ENCODE results near the gene ITGA1. TPM values are rescaled to one million over a fixed set of nuclear protein-coding genes. Genes with fewer than 3 reads are reported as not detected.
A peak's percentile ranks its signal among the peaks of the same experiment; 100 is the strongest.

The ITGA1 gene
- total RNA-seq, 2 donors from 2014 or later = 125 to 169 TPM

DNA sequence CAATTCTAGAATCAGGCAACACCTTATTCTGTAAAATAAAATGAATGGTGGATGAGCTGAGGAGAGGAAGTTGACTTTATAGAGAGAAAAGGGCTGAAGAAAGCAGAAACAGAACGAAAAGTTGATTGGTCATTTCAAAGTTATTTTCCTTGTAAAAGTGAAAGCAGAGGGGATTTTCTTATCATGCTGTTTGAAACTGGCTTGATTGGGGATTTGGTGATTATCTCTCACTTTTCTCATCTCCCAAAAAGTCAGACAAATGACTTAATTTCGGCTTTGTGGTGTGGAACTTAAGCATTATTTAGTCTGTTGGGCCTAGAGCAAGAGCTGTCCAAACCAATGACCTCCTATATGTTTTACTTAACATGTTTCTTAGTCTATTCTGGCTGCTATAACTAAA, 141.0 kb downstream of the ITGA1 start:
- DNase-seq (ENCODE audit: low spot score) (no peak), ATAC-seq (ENCODE audit: insufficient number of reproducible peaks, low FRiP score, low read depth) (no peak)
- Histone ChIP-seq H3K27me3 (replicated peaks; ENCODE audit: insufficient read depth) (no peaks in the 10 kb centered on the region), H3K4me1 (ENCODE audit: control insufficient read depth in 1 of 2, low read depth in 2 of 2) (no peaks in the 10 kb centered on the region), H3K4me3 (no peak overlapping the region), H3K27ac (no peak overlapping the region), H3K36me3 (peaks cover 20% of the 10 kb centered on the region), H3K9me3 (no peaks in the 10 kb centered on the region)
- TF ChIP-seq, protein P1, sequence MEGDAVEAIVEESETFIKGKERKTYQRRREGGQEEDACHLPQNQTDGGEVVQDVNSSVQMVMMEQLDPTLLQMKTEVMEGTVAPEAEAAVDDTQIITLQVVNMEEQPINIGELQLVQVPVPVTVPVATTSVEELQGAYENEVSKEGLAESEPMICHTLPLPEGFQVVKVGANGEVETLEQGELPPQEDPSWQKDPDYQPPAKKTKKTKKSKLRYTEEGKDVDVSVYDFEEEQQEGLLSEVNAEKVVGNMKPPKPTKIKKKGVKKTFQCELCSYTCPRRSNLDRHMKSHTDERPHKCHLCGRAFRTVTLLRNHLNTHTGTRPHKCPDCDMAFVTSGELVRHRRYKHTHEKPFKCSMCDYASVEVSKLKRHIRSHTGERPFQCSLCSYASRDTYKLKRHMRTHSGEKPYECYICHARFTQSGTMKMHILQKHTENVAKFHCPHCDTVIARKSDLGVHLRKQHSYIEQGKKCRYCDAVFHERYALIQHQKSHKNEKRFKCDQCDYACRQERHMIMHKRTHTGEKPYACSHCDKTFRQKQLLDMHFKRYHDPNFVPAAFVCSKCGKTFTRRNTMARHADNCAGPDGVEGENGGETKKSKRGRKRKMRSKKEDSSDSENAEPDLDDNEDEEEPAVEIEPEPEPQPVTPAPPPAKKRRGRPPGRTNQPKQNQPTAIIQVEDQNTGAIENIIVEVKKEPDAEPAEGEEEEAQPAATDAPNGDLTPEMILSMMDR (IDR thresholded peaks at IDR 0.05) = no peak

DNA sequence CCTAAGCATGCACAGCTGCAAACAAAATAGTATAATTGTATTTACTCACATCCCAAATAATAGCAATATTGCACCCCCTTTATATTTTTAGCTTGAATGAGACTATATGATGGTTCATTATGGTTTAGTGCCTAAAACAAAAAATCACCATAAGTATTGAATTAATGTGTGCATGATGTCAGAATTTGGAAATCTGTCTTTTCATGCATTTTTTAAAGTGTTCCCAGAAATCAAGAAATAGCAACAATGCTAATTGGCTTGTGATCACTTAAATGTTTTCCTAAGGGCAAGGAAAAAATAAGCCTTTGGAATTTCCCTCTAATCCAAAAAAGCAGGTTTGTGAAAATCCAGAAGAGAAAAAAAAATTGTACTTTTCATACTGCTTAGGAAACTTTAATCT, 150.5 kb downstream of the ITGA1 start:
- TF ChIP-seq, protein P1 (IDR thresholded peaks at IDR 0.05) = no peak
- H3K9me3 ChIP-seq = no peaks in the 10 kb centered on the region
- DNase-seq (ENCODE audit: low spot score) = no peak
- peaks cover 17% of the 10 kb centered on the region for H3K36me3 ChIP-seq
- ATAC-seq (ENCODE audit: insufficient number of reproducible peaks, low FRiP score, low read depth) = no peak
- H3K4me3 ChIP-seq = no peak overlapping the region
- H3K27me3 ChIP-seq (replicated peaks; ENCODE audit: insufficient read depth) = no peaks in the 10 kb centered on the region
- H3K27ac ChIP-seq = no peak overlapping the region
- H3K4me1 ChIP-seq (ENCODE audit: control insufficient read depth in 1 of 2, low read depth in 2 of 2) = no peaks in the 10 kb centered on the region

DNA sequence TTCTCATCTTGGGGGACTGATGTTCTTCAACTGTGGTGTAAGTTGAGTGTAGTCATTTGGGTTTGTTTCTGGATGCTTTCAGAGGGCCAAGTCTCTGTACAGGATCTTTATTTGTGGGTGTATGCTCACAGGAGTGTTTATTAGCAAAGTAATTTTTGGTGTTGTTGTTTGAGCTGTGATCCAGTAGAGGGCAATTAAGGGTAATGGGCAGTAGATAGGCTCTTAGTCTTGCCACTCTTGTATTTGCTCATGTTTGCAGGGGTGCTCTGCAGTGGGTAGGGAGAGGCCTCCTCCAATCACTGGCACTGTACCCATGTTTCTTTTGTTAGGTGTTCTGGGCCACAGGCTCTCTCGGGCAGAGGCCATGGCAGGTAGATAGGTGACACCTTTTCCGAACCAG, 155.6 kb downstream of the ITGA1 start:
- ATAC-seq (ENCODE audit: insufficient number of reproducible peaks, low FRiP score, low read depth) (no peak), DNase-seq (ENCODE audit: low spot score) (no peak)
- TF ChIP-seq, protein P1 (IDR thresholded peaks at IDR 0.05) = no peak
- Histone ChIP-seq H3K36me3 (peaks cover 13% of the 10 kb centered on the region), H3K4me1 (ENCODE audit: control insufficient read depth in 1 of 2, low read depth in 2 of 2) (peaks cover 10 to 28% of the 10 kb centered on the region in 2 donors), H3K27me3 (replicated peaks; ENCODE audit: insufficient read depth) (no peaks in the 10 kb centered on the region), H3K9me3 (no peaks in the 10 kb centered on the region), H3K4me3 (no peak overlapping the region), H3K27ac (no peak overlapping the region)

DNA sequence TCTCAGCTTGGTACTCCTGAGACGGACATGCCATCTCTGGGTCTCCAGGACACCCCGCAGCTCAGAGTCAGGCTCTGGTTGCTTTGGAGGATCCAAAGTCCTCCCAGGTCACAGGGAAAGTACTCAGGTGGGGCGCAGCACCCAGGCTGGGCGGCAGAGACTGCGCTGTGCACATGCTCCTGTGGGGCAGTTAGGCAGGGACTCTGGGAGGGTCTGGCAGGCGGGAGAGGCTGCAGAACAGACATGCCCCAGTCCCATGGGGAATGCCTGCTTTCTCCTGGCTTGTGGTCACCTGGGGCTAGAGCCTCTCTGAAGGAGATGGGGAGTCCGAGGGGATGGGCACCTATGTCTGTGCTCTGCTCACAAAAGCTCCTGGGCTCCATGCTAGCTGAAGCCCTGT, 156.1 kb downstream of the ITGA1 start:
- Histone ChIP-seq H3K4me3 (no peak overlapping the region), H3K27me3 (replicated peaks; ENCODE audit: insufficient read depth) (no peaks in the 10 kb centered on the region), H3K9me3 (no peaks in the 10 kb centered on the region), H3K36me3 (peaks cover 13% of the 10 kb centered on the region), H3K27ac (no peak overlapping the region), H3K4me1 (ENCODE audit: control insufficient read depth in 1 of 2, low read depth in 2 of 2) (peaks cover 10 to 28% of the 10 kb centered on the region in 2 donors)
- TF ChIP-seq, protein P1 (IDR thresholded peaks at IDR 0.05) = no peak
- ATAC-seq (ENCODE audit: insufficient number of reproducible peaks, low FRiP score, low read depth) (no peak), DNase-seq (ENCODE audit: low spot score) (no peak)

DNA sequence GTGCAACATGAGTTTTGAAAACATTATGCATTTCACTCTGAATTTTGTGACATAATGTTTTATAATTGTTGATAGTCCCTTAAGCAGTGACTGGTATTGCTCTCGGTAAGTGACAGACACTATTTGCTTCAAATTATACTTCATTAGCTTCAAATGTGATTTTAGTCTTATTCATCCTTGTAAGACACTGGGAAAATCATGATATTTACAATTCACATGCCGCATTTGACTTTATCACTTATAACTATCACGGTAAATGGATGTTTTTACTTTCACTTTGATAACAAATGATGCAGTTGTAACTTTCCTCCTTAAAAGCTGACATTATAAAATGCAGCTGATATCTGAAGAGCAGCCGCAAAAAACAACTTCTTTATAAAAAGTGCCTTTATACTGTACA, 157.3 kb downstream of the ITGA1 start:
- Histone ChIP-seq H3K27ac (no peak overlapping the region), H3K36me3 (peaks cover 6% of the 10 kb centered on the region), H3K4me3 (peak overlapping the region; percentile 62), H3K4me1 (ENCODE audit: control insufficient read depth in 1 of 2, low read depth in 2 of 2) (peaks cover 10 to 28% of the 10 kb centered on the region in 2 donors), H3K9me3 (no peaks in the 10 kb centered on the region), H3K27me3 (replicated peaks; ENCODE audit: insufficient read depth) (no peaks in the 10 kb centered on the region)
- TF ChIP-seq, protein P1 (IDR thresholded peaks at IDR 0.05) = no peak
- ATAC-seq (ENCODE audit: insufficient number of reproducible peaks, low FRiP score, low read depth) (no peak), DNase-seq (ENCODE audit: low spot score) (no peak)
